A673 (cell line): ENCODE data around the gene LRRC32. TPM values are rescaled to one million over a fixed set of nuclear protein-coding genes. Genes with fewer than 3 reads are reported as not detected.

Source experiments
- BruUV-seq: library from RNA; stranded (reverse); fragments of 400-500 nt; replicated peaks from 2 replicates; lab custom pipeline; 2021; lab: Mats Ljungman, UMichigan
- CTCF ChIA-PET: fragments of 300-600 bp; sonication (Branson Sonifier 250); formaldehyde crosslinking; loops from one replicate; lab custom pipeline; 2022; ENCODE audit warnings: antibody characterized with exemption; lab: Charles Lee
- POLR2A ChIA-PET: fragments of 300-600 bp; sonication (Branson Sonifier 250); formaldehyde crosslinking; loops from one replicate; lab custom pipeline; 2022; ENCODE audit warnings: antibody characterized with exemption; ENCODE audit not compliant: low non-redundant PET; lab: Charles Lee
- DNase-seq: peaks from one replicate; pipeline ENCODE4 v3.0.0-alpha.2; 2015; ENCODE audit warnings: low spot score
- H3K27ac ChIP-seq: fragments of 200-600 bp; sonication (generic); 2 replicates; pipeline ENCODE4 v1.5.1; 2016; ENCODE audit warnings: mixed run types, low read depth, mild to moderate bottlenecking, mixed read lengths, antibody characterized with exemption, low read length; ENCODE audit not compliant: poor library complexity, severe bottlenecking
- H3K27me3 ChIP-seq: fragments of 200-600 bp; sonication (generic); replicated peaks from 2 replicates; pipeline ENCODE4 v1.6.1; 2017; ENCODE audit warnings: mixed run types, low read depth, mild to moderate bottlenecking, mixed read lengths, antibody characterized with exemption, low read length; ENCODE audit not compliant: insufficient read depth, poor library complexity
- H3K36me3 ChIP-seq: fragments of 200-600 bp; sonication (generic); 2 replicates; pipeline ENCODE4 v1.6.1; 2016; ENCODE audit warnings: mixed run types, mild to moderate bottlenecking, mixed read lengths, antibody characterized with exemption, low read length; ENCODE audit not compliant: insufficient read depth, poor library complexity, severe bottlenecking
- H3K4me1 ChIP-seq: fragments of 200-600 bp; sonication (generic); 2 replicates; pipeline ENCODE4 v1.6.1; 2017; ENCODE audit warnings: mixed run types, mild to moderate bottlenecking, mixed read lengths, antibody characterized with exemption, low read length; ENCODE audit not compliant: insufficient read depth, poor library complexity, severe bottlenecking
- H3K4me3 ChIP-seq: fragments of 200-600 bp; sonication (generic); 2 replicates; pipeline ENCODE4 v1.5.1; 2016; ENCODE audit warnings: low read depth, mixed run types, mild to moderate bottlenecking, mixed read lengths, low read length; ENCODE audit not compliant: poor library complexity, severe bottlenecking
- H3K9me3 ChIP-seq: fragments of 200-600 bp; sonication (generic); 2 replicates; pipeline ENCODE4 v1.6.1; 2016; ENCODE audit warnings: mixed run types, low read depth, mild to moderate bottlenecking, mixed read lengths, antibody characterized with exemption, low read length; ENCODE audit not compliant: poor library complexity, severe bottlenecking
- CTCF ChIP-seq: fragments of 300-800, 200-600 bp; sonication (generic); conservative IDR thresholded peaks from 2 replicates; pipeline ENCODE4 v1.5.1; 2017; ENCODE audit warnings: low read depth, mild to moderate bottlenecking, antibody characterized with exemption, low read length, moderate library complexity, mixed read lengths
- EZH2 ChIP-seq: fragments of 200-600 bp; sonication (generic); IDR thresholded peaks from 2 replicates; pipeline ENCODE4 v1.6.1; 2017; ENCODE audit warnings: borderline replicate concordance, low read depth, mild to moderate bottlenecking, mixed read lengths, antibody characterized with exemption, low read length; ENCODE audit not compliant: poor library complexity, severe bottlenecking
- intact Hi-C: fragments of 100-400 bp; cut with micrococcal nuclease; formaldehyde crosslinking; loops from one replicate; pipeline ENCODE4 v1.10.0; 2022; ENCODE audit not compliant: unreplicated experiment
- total RNA-seq: library from RNA; stranded (reverse); gene quantifications from 2 replicates; pipeline ENCODE4 v1.2.3, GENCODE V29; 2021

Gene LRRC32
- total RNA-seq, 1 experiment from 2014 or later, result not detected

- no TSS peak for BruUV-seq
- Histone ChIP-seq H3K27me3 (peaks cover 4% of the 10 kb centered on the region), H3K36me3 (no peaks in the 10 kb centered on the region), H3K4me1 (no peaks in the 10 kb centered on the region), H3K9me3 (no peaks in the 10 kb centered on the region), H3K4me3 (no peak overlapping the region), H3K27ac (no peak overlapping the region)
- DNase-seq, result no peak
- intact Hi-C loops, result no loop called here
- CTCF ChIA-PET, result no interaction called here
- POLR2A ChIA-PET, result no interaction called here
- no peak for TF ChIP-seq EZH2
- no peak for TF ChIP-seq CTCF
Observed at GRCh38 chr11:76665172-76665571, 5.4 kb downstream of the LRRC32 start.

GRCh38 chr11:76664578-76665061, 5.9 kb downstream of the LRRC32 start:
- no peak for DNase-seq
- POLR2A ChIA-PET, result no interaction called here
- CTCF ChIA-PET, result no interaction called here
- Histone ChIP-seq H3K27ac (no peak overlapping the region), H3K9me3 (no peaks in the 10 kb centered on the region), H3K4me3 (no peak overlapping the region), H3K4me1 (no peaks in the 10 kb centered on the region), H3K36me3 (no peaks in the 10 kb centered on the region), H3K27me3 (no peaks in the 10 kb centered on the region)
- intact Hi-C loops, result no loop called here
- BruUV-seq, result no TSS peak
- TF ChIP-seq EZH2, result no peak
- TF ChIP-seq CTCF, result no peak

- BruUV-seq, result no TSS peak
- Histone ChIP-seq H3K27ac (no peak overlapping the region), H3K9me3 (no peaks in the 10 kb centered on the region), H3K4me3 (no peak overlapping the region), H3K36me3 (no peaks in the 10 kb centered on the region), H3K4me1 (no peaks in the 10 kb centered on the region), H3K27me3 (no peaks in the 10 kb centered on the region)
- POLR2A ChIA-PET, result no interaction called here
- intact Hi-C loops, result no loop called here
- CTCF ChIA-PET, result no interaction called here
- no peak for DNase-seq
- TF ChIP-seq CTCF (no peak), EZH2 (no peak)
Observed at GRCh38 chr11:76663912-76664440, 6.6 kb downstream of the LRRC32 start.
